Measurements from ENCODE around the gene MLPH.

Gene MLPH

GRCh38 chr2:237558961-237559641 lies 72.0 kb downstream of the MLPH start:
- ChIA-PET CTCF (interaction anchor here (0.7 to 1.0 kb wide), 2 partner anchors 13 to 46 kb away, joined by 3 read pairs; no protein-coding TSS in a partner anchor), POLR2A (no interaction called here)
- no peak for DNase-seq (ENCODE audit: extremely low spot score)
- TF ChIP-seq SP1 (IDR thresholded peaks at IDR 0.05): no peak
- no peak for TF ChIP-seq ZNF384 (IDR thresholded peaks at IDR 0.05)

- no peak for DNase-seq (ENCODE audit: extremely low spot score)
- TF ChIP-seq TARDBP (IDR thresholded peaks at IDR 0.05) (no peak), LEF1 (IDR thresholded peaks at IDR 0.05; ENCODE audit: borderline replicate concordance) (no peak), FOXA1 (IDR thresholded peaks at IDR 0.05) (no peak), SP1 (IDR thresholded peaks at IDR 0.05) (no peak), HDGF (IDR thresholded peaks at IDR 0.05; ENCODE audit: borderline replicate concordance) (no peak), ARNT (IDR thresholded peaks at IDR 0.05) (no peak), L3MBTL2 (conservative IDR thresholded peaks at IDR 0.05) (no peak), ZNF384 (IDR thresholded peaks at IDR 0.05) (no peak), BHLHE40 (IDR thresholded peaks at IDR 0.05; ENCODE audit: borderline replicate concordance) (no peak), ELF4 (IDR thresholded peaks at IDR 0.05) (no peak), CTBP1 (IDR thresholded peaks at IDR 0.05; ENCODE audit: borderline replicate concordance) (no peak), FOXM1 (IDR thresholded peaks at IDR 0.05; ENCODE audit: borderline replicate concordance) (no peak), NFRKB (IDR thresholded peaks at IDR 0.05) (no peak), PKNOX1 (IDR thresholded peaks at IDR 0.05) (no peak), SUZ12 (IDR thresholded peaks at IDR 0.05) (no peak)
- ChIA-PET POLR2A (no interaction called here), CTCF (no interaction called here)
These were observed 74.2 kb downstream of the MLPH start for GRCh38 chr2:237561221-237561620.

- CTCF ChIA-PET: no interaction called here
These were observed 76.8 kb downstream of the MLPH start for GRCh38 chr2:237563816-237564215.

GRCh38 chr2:237564526-237565131 lies 77.6 kb downstream of the MLPH start:
- ChIA-PET POLR2A (no interaction called here), CTCF (interaction anchor here (0.7 kb wide), 1 partner anchor 49 kb away, joined by 3 read pairs; no protein-coding TSS in a partner anchor)
- no peak for DNase-seq (ENCODE audit: extremely low spot score)
- TF ChIP-seq LEF1 (IDR thresholded peaks at IDR 0.05; ENCODE audit: borderline replicate concordance) (no peak), FOXM1 (IDR thresholded peaks at IDR 0.05; ENCODE audit: borderline replicate concordance) (no peak), PKNOX1 (IDR thresholded peaks at IDR 0.05) (no peak), BHLHE40 (IDR thresholded peaks at IDR 0.05; ENCODE audit: borderline replicate concordance) (no peak), FOXK2 (IDR thresholded peaks at IDR 0.05) (no peak), FOXA1 (IDR thresholded peaks at IDR 0.05) (no peak), NFRKB (IDR thresholded peaks at IDR 0.05) (no peak), ARNT (IDR thresholded peaks at IDR 0.05) (no peak), CTBP1 (IDR thresholded peaks at IDR 0.05; ENCODE audit: borderline replicate concordance) (no peak), TARDBP (IDR thresholded peaks at IDR 0.05) (no peak), HDGF (IDR thresholded peaks at IDR 0.05; ENCODE audit: borderline replicate concordance) (no peak), ELF4 (IDR thresholded peaks at IDR 0.05) (no peak), ZNF384 (IDR thresholded peaks at IDR 0.05) (no peak), SP1 (IDR thresholded peaks at IDR 0.05) (no peak), L3MBTL2 (conservative IDR thresholded peaks at IDR 0.05) (no peak), SUZ12 (IDR thresholded peaks at IDR 0.05) (no peak)

More at GRCh38 chr2:237563816-237564215, 76.8 kb downstream of the MLPH start:
- no peak for DNase-seq (ENCODE audit: extremely low spot score)
- POLR2A ChIA-PET: no interaction called here
- no peak for TF ChIP-seq SUZ12 (IDR thresholded peaks at IDR 0.05)

- no peak for TF ChIP-seq ZNF384 (IDR thresholded peaks at IDR 0.05)
- TF ChIP-seq TARDBP (IDR thresholded peaks at IDR 0.05): no peak
- no peak for TF ChIP-seq FOXA1 (IDR thresholded peaks at IDR 0.05)
- no peak for TF ChIP-seq ELF4 (IDR thresholded peaks at IDR 0.05)
- TF ChIP-seq LEF1 (IDR thresholded peaks at IDR 0.05; ENCODE audit: borderline replicate concordance): no peak
- no peak for TF ChIP-seq HDGF (IDR thresholded peaks at IDR 0.05; ENCODE audit: borderline replicate concordance)
- TF ChIP-seq ARNT (IDR thresholded peaks at IDR 0.05): no peak
- TF ChIP-seq PKNOX1 (IDR thresholded peaks at IDR 0.05): no peak
- no peak for TF ChIP-seq L3MBTL2 (conservative IDR thresholded peaks at IDR 0.05)
- no peak for TF ChIP-seq NFRKB (IDR thresholded peaks at IDR 0.05)
- no peak for TF ChIP-seq BHLHE40 (IDR thresholded peaks at IDR 0.05; ENCODE audit: borderline replicate concordance)
- no peak for TF ChIP-seq SUZ12 (IDR thresholded peaks at IDR 0.05)
- TF ChIP-seq SP1 (IDR thresholded peaks at IDR 0.05): no peak
- TF ChIP-seq FOXK2 (IDR thresholded peaks at IDR 0.05): no peak
- no peak for TF ChIP-seq CTBP1 (IDR thresholded peaks at IDR 0.05; ENCODE audit: borderline replicate concordance)
- no peak for TF ChIP-seq FOXM1 (IDR thresholded peaks at IDR 0.05; ENCODE audit: borderline replicate concordance)
- ChIA-PET CTCF (no interaction called here), POLR2A (no interaction called here)
- DNase-seq (ENCODE audit: extremely low spot score): no peak
These were observed 78.9 kb downstream of the MLPH start for GRCh38 chr2:237565974-237566373.
